ENCODE measurements around the gene GBA3.

The GBA3 gene

GRCh38 chr4:22692736-22693135 lies at the start of gene GBA3:
Gene GBA3, plus strand, starts transcription at chr4:22692937.
- DNase-seq (ENCODE audit: low read depth): no peak

- no peak for DNase-seq (ENCODE audit: low read depth)
Measured at GRCh38 chr4:22643952-22644351, 48.8 kb upstream of the GBA3 start.

GRCh38 chr4:22645481-22646182 lies 47.1 kb upstream of the GBA3 start:
- DNase-seq (ENCODE audit: low read depth): no peak

- DNase-seq (ENCODE audit: low read depth): no peak
Measured at GRCh38 chr4:22648996-22649395, 43.7 kb upstream of the GBA3 start.

- DNase-seq (ENCODE audit: low read depth): no peak
Measured at GRCh38 chr4:22650771-22651170, 42.0 kb upstream of the GBA3 start.

GRCh38 chr4:22653752-22654151 lies 39.0 kb upstream of the GBA3 start:
- no peak for DNase-seq (ENCODE audit: low read depth)

GRCh38 chr4:22661443-22661842 lies 31.3 kb upstream of the GBA3 start:
- no peak for DNase-seq (ENCODE audit: low read depth)

GRCh38 chr4:22667332-22667940 lies 25.3 kb upstream of the GBA3 start:
- DNase-seq (ENCODE audit: low read depth): no peak

- no peak for DNase-seq (ENCODE audit: low read depth)
Measured at GRCh38 chr4:22668301-22668700, 24.4 kb upstream of the GBA3 start.

GRCh38 chr4:22668702-22669101 lies 24.0 kb upstream of the GBA3 start:
- no peak for DNase-seq (ENCODE audit: low read depth)

- no peak for DNase-seq (ENCODE audit: low read depth)
Measured at GRCh38 chr4:22670956-22671355, 21.8 kb upstream of the GBA3 start.

GRCh38 chr4:22672519-22672918 lies 20.2 kb upstream of the GBA3 start:
- no peak for DNase-seq (ENCODE audit: low read depth)

- no peak for DNase-seq (ENCODE audit: low read depth)
Measured at GRCh38 chr4:22672944-22673343, 19.8 kb upstream of the GBA3 start.

GRCh38 chr4:22674700-22675099 lies 18.0 kb upstream of the GBA3 start:
- DNase-seq (ENCODE audit: low read depth): no peak

GRCh38 chr4:22676063-22676462 lies 16.7 kb upstream of the GBA3 start:
- no peak for DNase-seq (ENCODE audit: low read depth)

GRCh38 chr4:22677780-22678179 lies 15.0 kb upstream of the GBA3 start:
- no peak for DNase-seq (ENCODE audit: low read depth)

- no peak for DNase-seq (ENCODE audit: low read depth)
Measured at GRCh38 chr4:22678940-22679854, 13.5 kb upstream of the GBA3 start.

- no peak for DNase-seq (ENCODE audit: low read depth)
Measured at GRCh38 chr4:22680065-22680642, 12.6 kb upstream of the GBA3 start.

GRCh38 chr4:22683726-22684125 lies 9.0 kb upstream of the GBA3 start:
- DNase-seq (ENCODE audit: low read depth): no peak

GRCh38 chr4:22686141-22686540 lies 6.6 kb upstream of the GBA3 start:
- DNase-seq (ENCODE audit: low read depth): no peak

GRCh38 chr4:22688236-22688635 lies 4.5 kb upstream of the GBA3 start:
- no peak for DNase-seq (ENCODE audit: low read depth)

- no peak for DNase-seq (ENCODE audit: low read depth)
Measured at GRCh38 chr4:22689428-22689827, 3.3 kb upstream of the GBA3 start.

GRCh38 chr4:22695029-22695428 lies 2.3 kb downstream of the GBA3 start:
- DNase-seq (ENCODE audit: low read depth): no peak
